OCI-LY7 (cell line): ENCODE results near the gene TMEM115. TPM values are rescaled to one million over a fixed set of nuclear protein-coding genes. Genes with fewer than 3 reads are reported as not detected.

Source experiments
- BruUV-seq: library from RNA; stranded (reverse); fragments of 400-500 nt; replicated peaks from 2 replicates; lab custom pipeline; 2021; lab: Mats Ljungman, UMichigan
- CTCF ChIA-PET: fragments of 300-600 bp; sonication (Branson Sonifier 250); formaldehyde crosslinking; loops from one replicate; lab custom pipeline; 2022; ENCODE audit warnings: antibody characterized with exemption; ENCODE audit not compliant: unreplicated experiment; lab: Charles Lee
- POLR2A ChIA-PET: fragments of 300-600 bp; sonication (Branson Sonifier 250); formaldehyde crosslinking; loops from one replicate; lab custom pipeline; 2022; ENCODE audit warnings: antibody characterized with exemption; lab: Charles Lee
- DNase-seq: peaks from one replicate; pipeline ENCODE4 v3.0.0-alpha.2; 2015; ENCODE audit warnings: low spot score
- H2AFZ ChIP-seq: fragments of 200-600 bp; sonication (generic), shearing (Covaris generic); 2 replicates; pipeline ENCODE4 v1.6.1; 2014; ENCODE audit warnings: mild to moderate bottlenecking, antibody characterized with exemption, low read length, moderate library complexity
- H3K27ac ChIP-seq: fragments of 200-600 bp; sonication (generic); 2 replicates; pipeline ENCODE4 v1.5.1; 2014; ENCODE audit warnings: mixed run types, low read depth, mild to moderate bottlenecking, moderate library complexity, low read length, inconsistent platforms; ENCODE audit not compliant: poor library complexity, severe bottlenecking
- H3K36me3 ChIP-seq: fragments of 200-600 bp; sonication (generic); 2 replicates; pipeline ENCODE4 v1.6.1; 2014; ENCODE audit warnings: mild to moderate bottlenecking, antibody characterized with exemption, low read length, moderate library complexity, mixed read lengths; ENCODE audit not compliant: insufficient read depth
- H3K4me1 ChIP-seq: fragments of 200-600 bp; sonication (generic); 2 replicates; pipeline ENCODE4 v1.5.1; 2014; ENCODE audit warnings: mild to moderate bottlenecking, low read length; ENCODE audit not compliant: insufficient read depth, poor library complexity, severe bottlenecking
- H3K4me2 ChIP-seq: fragments of 200-600 bp; sonication (generic); 2 replicates; pipeline ENCODE4 v1.6.1; 2014; ENCODE audit warnings: mild to moderate bottlenecking, low read length
- H3K4me3 ChIP-seq: fragments of 200-600 bp; sonication (generic); 2 replicates; pipeline ENCODE4 v1.5.1; 2014; ENCODE audit warnings: mild to moderate bottlenecking, low read depth, low read length; ENCODE audit not compliant: poor library complexity, severe bottlenecking
- H3K79me2 ChIP-seq: fragments of 200-600 bp; sonication (generic); 2 replicates; pipeline ENCODE4 v1.6.1; 2016; ENCODE audit warnings: low read depth, mild to moderate bottlenecking, low read length, moderate library complexity, mixed read lengths; ENCODE audit not compliant: insufficient read depth
- H3K9me2 ChIP-seq: fragments of 200-600 bp; sonication (generic); 2 replicates; pipeline ENCODE4 v1.6.1; 2016; ENCODE audit warnings: mild to moderate bottlenecking, low read length, mixed read lengths; ENCODE audit not compliant: insufficient read depth
- H3K9me3 ChIP-seq: fragments of 200-600 bp; sonication (generic); 2 replicates; pipeline ENCODE4 v1.6.1; 2014; ENCODE audit warnings: mild to moderate bottlenecking, mixed run types, low read length, mixed read lengths
- H4K20me1 ChIP-seq: fragments of 200-600 bp; sonication (generic); 2 replicates; pipeline ENCODE4 v1.6.1; 2014; ENCODE audit warnings: mild to moderate bottlenecking, antibody characterized with exemption, low read length, moderate library complexity, mixed read lengths; ENCODE audit not compliant: insufficient read depth
- CTCF ChIP-seq: fragments of 200-600 bp; sonication (generic); conservative IDR thresholded peaks from 2 replicates; pipeline ENCODE4 v1.5.1; 2014; ENCODE audit warnings: mild to moderate bottlenecking, antibody characterized with exemption, low read length, moderate library complexity, mixed read lengths
- EZH2phosphoT487 ChIP-seq: fragments of 200-600 bp; sonication (generic); IDR thresholded peaks from 2 replicates; pipeline ENCODE4 v1.6.1; 2018; ENCODE audit warnings: low read depth, borderline replicate concordance, mild to moderate bottlenecking, mixed run types, antibody characterized with exemption, low read length, moderate library complexity, mixed read lengths
- intact Hi-C: fragments of 100-400 bp; cut with micrococcal nuclease; formaldehyde crosslinking; loops from one replicate; pipeline ENCODE4 v1.10.0; 2022; ENCODE audit not compliant: unreplicated experiment
- total RNA-seq, 2 experiments: library from RNA; depleted of rRNA in 1 of 2; stranded (reverse); fragments of >200 nt in 1 of 2; shearing (Covaris generic) in 1 of 2; gene quantifications; 2 replicates each; pipeline ENCODE4 v1.2.3, GENCODE V29; 2014 to 2022

TMEM115 gene
- total RNA-seq, 2 experiments from 2014 or later = 16.2 to 18.9 TPM

GRCh38 chr3:50370594-50370993, 11.3 kb upstream of the TMEM115 start:
- CTCF ChIA-PET = no interaction called here
- peak; percentile 62 for TF ChIP-seq CTCF
- no peak for TF ChIP-seq EZH2phosphoT487

GRCh38 chr3:50369012-50369670, 9.8 kb upstream of the TMEM115 start:
- H3K36me3 ChIP-seq = no peaks in the 10 kb centered on the region
- CTCF ChIA-PET = no interaction called here
- POLR2A ChIA-PET = no interaction called here
- TF ChIP-seq EZH2phosphoT487 (no peak), CTCF (no peak)
- H3K4me3 ChIP-seq = no peak overlapping the region
- H3K79me2 ChIP-seq = no peaks in the 10 kb centered on the region
- no peak overlapping the region for H3K27ac ChIP-seq
- no peaks in the 10 kb centered on the region for H3K9me2 ChIP-seq
- no peaks in the 10 kb centered on the region for H3K9me3 ChIP-seq
- H3K4me1 ChIP-seq = peaks cover 7% of the 10 kb centered on the region
- BruUV-seq = no TSS peak
- DNase-seq = no peak
- H2AFZ ChIP-seq = no peak overlapping the region
- intact Hi-C loops = no loop called here
- no peaks in the 10 kb centered on the region for H4K20me1 ChIP-seq
- no peak overlapping the region for H3K4me2 ChIP-seq

More at GRCh38 chr3:50370594-50370993, 11.3 kb upstream of the TMEM115 start:
- BruUV-seq = no TSS peak
- H3K27ac ChIP-seq = no peak overlapping the region
- no peaks in the 10 kb centered on the region for H3K36me3 ChIP-seq
- H3K4me1 ChIP-seq = peaks cover 4% of the 10 kb centered on the region
- H3K9me2 ChIP-seq = no peaks in the 10 kb centered on the region
- no peak overlapping the region for H3K4me2 ChIP-seq
- H3K79me2 ChIP-seq = no peaks in the 10 kb centered on the region
- H3K4me3 ChIP-seq = no peak overlapping the region
- POLR2A ChIA-PET = no interaction called here
- no peaks in the 10 kb centered on the region for H4K20me1 ChIP-seq
- intact Hi-C loops = no loop called here
- peak; percentile 26 for DNase-seq
- H3K9me3 ChIP-seq = no peaks in the 10 kb centered on the region
- no peak overlapping the region for H2AFZ ChIP-seq

GRCh38 chr3:50365842-50366220, 6.5 kb upstream of the TMEM115 start:
- peaks cover 7% of the 10 kb centered on the region for H3K4me1 ChIP-seq
- BruUV-seq = no TSS peak
- no peaks in the 10 kb centered on the region for H4K20me1 ChIP-seq
- CTCF ChIA-PET = interaction anchor here (0.8 kb wide), 1 partner anchor 177 kb away, joined by 3 read pairs; no protein-coding TSS in a partner anchor
- H2AFZ ChIP-seq = peak overlapping the region; percentile 91; the same call in 1 of the 2 replicates
- H3K79me2 ChIP-seq = no peaks in the 10 kb centered on the region
- peak overlapping the region; percentile 92 for H3K4me2 ChIP-seq
- no peak overlapping the region for H3K27ac ChIP-seq
- no peaks in the 10 kb centered on the region for H3K9me2 ChIP-seq
- H3K36me3 ChIP-seq = no peaks in the 10 kb centered on the region
- TF ChIP-seq CTCF (no peak), EZH2phosphoT487 (no peak)
- intact Hi-C loops = no loop called here
- POLR2A ChIA-PET = interaction anchor here (0.6 to 0.8 kb wide), 3 partner anchors 11 to 195 kb away, joined by 4 to 5 read pairs (median 5); no protein-coding TSS in a partner anchor
- no peak for DNase-seq
- no peaks in the 10 kb centered on the region for H3K9me3 ChIP-seq
- H3K4me3 ChIP-seq = peak overlapping the region; percentile 72
